ENCODE measurements around the gene SNRPB2. TPM values are rescaled to one million over a fixed set of nuclear protein-coding genes. Genes with fewer than 3 reads are reported as not detected.

The SNRPB2 gene
- total RNA-seq (2014; rRNA removed) (76.8 and 89.7 TPM in 2 replicates), Bru-seq, nascent RNA (percentile 93 among the genes with signal in this experiment), BruChase-seq, experiment 1, labeled RNA remaining after a 6-hour chase (percentile 96 among the genes with signal in this experiment), BruChase-seq, experiment 2, labeled RNA remaining after a 2-hour chase (percentile 92 among the genes with signal in this experiment)
- long read RNA-seq, transcript SNRPB2-202 (7 exons, 1,588 nt): minor isoform, 16 of 90 reads
- long read RNA-seq, transcript SNRPB2-201 (7 exons, 2,452 nt): major isoform, 22 of 90 reads
- long read RNA-seq, partial matches to known transcripts: 45 of 90 reads
- long read RNA-seq, other reads (novel, unspliced or antisense): 7 of 90 reads

DNA sequence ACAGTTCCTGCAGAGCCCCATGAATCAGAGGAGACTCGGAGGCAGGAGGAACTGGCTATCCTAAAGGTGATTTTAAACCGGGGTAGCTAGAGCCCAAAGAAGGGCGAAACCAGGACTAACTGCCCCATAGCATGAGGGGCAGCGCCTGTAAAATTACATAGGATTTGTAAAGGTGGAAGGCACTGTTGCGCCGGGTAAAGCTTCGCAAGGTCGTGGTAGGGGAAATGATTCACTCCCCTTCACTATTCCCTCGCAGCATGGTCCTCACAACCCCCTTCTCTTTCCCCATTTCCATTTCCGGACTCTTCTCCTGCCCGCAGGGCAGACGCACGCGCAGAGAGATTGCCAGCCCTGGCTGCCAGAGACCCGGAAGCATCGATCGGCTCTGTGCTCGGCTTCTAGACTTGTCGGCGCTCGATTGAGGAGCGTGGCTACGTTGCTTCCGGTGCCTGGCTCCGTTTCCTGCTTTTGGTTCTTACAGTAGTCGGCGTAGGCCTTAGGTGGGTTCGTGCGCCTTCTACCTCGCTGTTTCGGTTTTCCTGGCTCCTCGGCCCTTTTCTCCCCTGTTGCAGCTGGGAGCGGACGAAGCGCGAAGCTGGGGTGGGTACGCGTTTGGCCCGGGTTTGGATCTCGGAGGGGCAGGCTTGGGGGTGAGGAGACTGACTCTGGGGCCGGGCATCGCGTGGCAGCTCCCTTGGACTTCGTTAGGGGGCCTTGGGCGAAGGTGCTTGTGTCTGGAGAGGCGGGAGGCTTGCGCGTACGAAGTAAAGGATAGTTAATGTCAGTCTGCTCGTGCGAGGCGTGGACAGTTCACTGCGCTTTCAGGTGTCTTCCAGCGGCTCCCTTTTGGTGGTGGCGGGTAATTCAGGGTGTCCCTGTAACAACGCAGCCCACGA is at the start of gene SNRPB2:
TSS of gene SNRPB2 (plus strand) at position 462 of the 896 bp plus-strand sequence. CDS start 1,677 bp downstream, outside the sequence.
- ATAC-seq (peak; percentile 96), DNase-seq (peak; percentile 95)
- H3K36me3 ChIP-seq (ENCODE audit: low read depth, low read length): peaks cover 32% of the 10 kb centered on the region
- H3K9me3 ChIP-seq (ENCODE audit: low read length): no peaks in the 10 kb centered on the region
- H3K4me1 ChIP-seq (ENCODE audit: insufficient read depth, low read length): peaks cover 15% of the 10 kb centered on the region
- intact Hi-C loops (cut with micrococcal nuclease): loop anchor here (10.0 kb wide), 1 partner anchor 155 kb away; the partner anchor contains the start of gene KIF16B
- H3K4me2 ChIP-seq (ENCODE audit: low read length): peak within 1 kb of the TSS; percentile 87
- H3K79me2 ChIP-seq (ENCODE audit: low read length): peaks cover 49% of the 10 kb centered on the region
- no peak for TF ChIP-seq CTCF (conservative IDR thresholded peaks at IDR 0.05; ENCODE audit: low read depth, low read length)
- TF ChIP-seq EZH2 (IDR thresholded peaks at IDR 0.05; ENCODE audit: low read length, unreplicated experiment): no peak
- no peak for TF ChIP-seq EZH2phosphoT487 (IDR thresholded peaks at IDR 0.05; ENCODE audit: borderline replicate concordance, low read length)
- peak within 1 kb of the TSS; percentile 87 for H2AFZ ChIP-seq (ENCODE audit: low read length)
- peaks cover 13% of the 10 kb centered on the region for H4K20me1 ChIP-seq (ENCODE audit: low read length)
- CTCF ChIA-PET: interaction anchor here (0.6 kb wide), 1 partner anchor 67 kb away, joined by 5 read pairs; no protein-coding TSS in a partner anchor
- H3K27me3 ChIP-seq (ENCODE audit: low read length): peaks cover 7% of the 10 kb centered on the region; the same call in 1 of the 2 replicates
- POLR2A ChIA-PET (ENCODE audit: unreplicated experiment): interaction anchor here (0.6 kb wide), 1 partner anchor 803 kb away, joined by 6 read pairs; no protein-coding TSS in a partner anchor
- H3K9me2 ChIP-seq (replicated peaks; ENCODE audit: low read length): no peaks in the 10 kb centered on the region
- H3K27ac ChIP-seq (ENCODE audit: low read length): peak within 1 kb of the TSS; percentile 22; the same call in 1 of the 2 replicates
- BruUV-seq (replicated peaks): TSS peak; percentile 74
- H3K4me3 ChIP-seq (ENCODE audit: low read length): peak within 1 kb of the TSS; percentile 80
- peak within 1 kb of the TSS; percentile 97 for H3K9ac ChIP-seq (ENCODE audit: low read length)
- no peaks in the 10 kb centered on the region for H3F3A ChIP-seq (ENCODE audit: low read length, unreplicated experiment)

GRCh38 chr20:16684416-16684815 is 45.4 kb upstream of the SNRPB2 start:
- Histone ChIP-seq H3K36me3 (ENCODE audit: low read depth, low read length) (no peaks in the 10 kb centered on the region), H3K9ac (ENCODE audit: low read length) (no peak overlapping the region), H3K27me3 (ENCODE audit: low read length) (peaks cover 47% of the 10 kb centered on the region; the same call in 1 of the 2 replicates), H3K4me1 (ENCODE audit: insufficient read depth, low read length) (no peaks in the 10 kb centered on the region), H3K9me3 (ENCODE audit: low read length) (no peaks in the 10 kb centered on the region), H2AFZ (ENCODE audit: low read length) (no peak overlapping the region), H4K20me1 (ENCODE audit: low read length) (no peaks in the 10 kb centered on the region), H3K79me2 (ENCODE audit: low read length) (no peaks in the 10 kb centered on the region), H3K9me2 (replicated peaks; ENCODE audit: low read length) (no peaks in the 10 kb centered on the region), H3F3A (ENCODE audit: low read length, unreplicated experiment) (no peaks in the 10 kb centered on the region), H3K4me3 (ENCODE audit: low read length) (no peak overlapping the region), H3K27ac (ENCODE audit: low read length) (no peak overlapping the region), H3K4me2 (ENCODE audit: low read length) (no peak overlapping the region)
- ATAC-seq (no peak), DNase-seq (no peak)
- POLR2A ChIA-PET (ENCODE audit: unreplicated experiment): no interaction called here
- BruUV-seq (replicated peaks): no TSS peak
- TF ChIP-seq EZH2phosphoT487 (IDR thresholded peaks at IDR 0.05; ENCODE audit: borderline replicate concordance, low read length) (no peak), CTCF (conservative IDR thresholded peaks at IDR 0.05; ENCODE audit: low read depth, low read length) (no peak), EZH2 (IDR thresholded peaks at IDR 0.05; ENCODE audit: low read length, unreplicated experiment) (no peak)
- CTCF ChIA-PET: no interaction called here
- intact Hi-C loops (cut with micrococcal nuclease): no loop called here

Measured in PC-3 (cell line).